Measurements from ENCODE around the gene C16orf92. TPM values are rescaled to one million over a fixed set of nuclear protein-coding genes. Genes with fewer than 3 reads are reported as not detected.
A peak's percentile ranks its signal among the peaks of the same experiment; 100 is the strongest.

Gene C16orf92
- total RNA-seq, 2 experiments from 2014 or later, result not detected

- peaks cover 44% of the 10 kb centered on the region for H3K36me3 Mint-ChIP-seq (ENCODE audit: low read depth)
- intact Hi-C loops (cut with DNase I, micrococcal nuclease), result loop anchor here (2.0 to 10.0 kb wide), 6 partner anchors 67 to 1139 kb away; partner anchors contain the start of genes ZNF771 (in 2 of the 2), FBRS (in 1 of the 2), INO80E (in 1 of the 2) and ITGAL (in 1 of the 2)
- peaks cover 22% of the 10 kb centered on the region for H3K4me1 Mint-ChIP-seq
- DNase-seq (peak; percentile 85), ATAC-seq (peak; percentile 40)
- ChIA-PET POLR2A (interaction anchor here (1.2 to 2.1 kb wide), 3 partner anchors 11 to 119 kb away, joined by 5 to 7 read pairs (median 6); partner anchors contain the start of genes CORO1A and PPP4C), CTCF (interaction anchor here (0.5 to 1.2 kb wide), 7 partner anchors 9 to 1218 kb away, joined by 3 to 8 read pairs (median 4); partner anchors contain the start of gene TUFM)
- peak overlapping the region; percentile 88 for H3K4me3 Mint-ChIP-seq
- no peaks in the 10 kb centered on the region for H3K27me3 Mint-ChIP-seq
- no peaks in the 10 kb centered on the region for H3K9me3 Mint-ChIP-seq (ENCODE audit: low read depth)
- peak overlapping the region; percentile 99 for H3K27ac Mint-ChIP-seq
Observed at GRCh38 chr16:30063893-30064728, 41.1 kb downstream of the C16orf92 start.

- ATAC-seq (no peak), DNase-seq (no peak)
- peak overlapping the region; percentile 99 for H3K27ac Mint-ChIP-seq
- ChIA-PET POLR2A (interaction anchor here (0.7 to 2.1 kb wide), 8 partner anchors 12 to 342 kb away, joined by 4 to 8 read pairs (median 6); partner anchors contain the start of genes CORO1A and PPP4C), CTCF (interaction anchor here (1.2 to 1.4 kb wide), 2 partner anchors 9 to 11 kb away, joined by 3 to 5 read pairs; no protein-coding TSS in a partner anchor)
- H3K9me3 Mint-ChIP-seq (ENCODE audit: low read depth), result no peaks in the 10 kb centered on the region
- H3K27me3 Mint-ChIP-seq, result no peaks in the 10 kb centered on the region
- intact Hi-C loops (cut with DNase I, micrococcal nuclease), result loop anchor here (1.0 to 10.0 kb wide), 24 partner anchors 11 to 1240 kb away; partner anchors contain the start of genes PPP4C (in 2 of the 2), ZNF771 (in 2 of the 2), CDIPT (in 1 of the 2) and CORO1A (in 1 of the 2)
- peaks cover 28% of the 10 kb centered on the region for H3K4me1 Mint-ChIP-seq
- H3K36me3 Mint-ChIP-seq (ENCODE audit: low read depth), result peaks cover 50% of the 10 kb centered on the region
- peak overlapping the region; percentile 88 for H3K4me3 Mint-ChIP-seq
Observed at GRCh38 chr16:30064729-30065101, 41.7 kb downstream of the C16orf92 start.

GRCh38 chr16:30065102-30065942 lies 42.3 kb downstream of the C16orf92 start, which contains the start of gene ALDOA:
Gene ALDOA (plus strand): TSS chr16:30065760. CDS start chr16:30066898, 1,138 bp downstream.
- Mint-ChIP-seq H3K4me3 (peak within 1 kb of the TSS; percentile 88), H3K36me3 (ENCODE audit: low read depth) (peaks cover 55% of the 10 kb centered on the region), H3K27me3 (no peaks in the 10 kb centered on the region), H3K4me1 (peaks cover 31% of the 10 kb centered on the region), H3K27ac (peak within 1 kb of the TSS; percentile 99), H3K9me3 (ENCODE audit: low read depth) (no peaks in the 10 kb centered on the region)
- CTCF ChIA-PET, result interaction anchor here (0.6 to 1.4 kb wide), 7 partner anchors 10 to 104 kb away, joined by 3 to 8 read pairs (median 4); partner anchors contain the start of gene TBX6
- intact Hi-C loops (cut with DNase I, micrococcal nuclease), result loop anchor here (1.0 to 10.0 kb wide), 24 partner anchors 10 to 1241 kb away; partner anchors contain the start of genes PPP4C (in 2 of the 2), ZNF771 (in 2 of the 2), CDIPT (in 1 of the 2) and CORO1A (in 1 of the 2)
- DNase-seq, result peak; percentile 99
- peak; percentile 87 for ATAC-seq
- POLR2A ChIA-PET, result interaction anchor here (0.5 to 2.1 kb wide), 17 partner anchors 10 to 594 kb away, joined by 3 to 8 read pairs (median 5); partner anchors contain the start of genes CORO1A, HIRIP3, PPP4C and YPEL3

- Mint-ChIP-seq H3K27me3 (no peaks in the 10 kb centered on the region), H3K4me3 (peak overlapping the region; percentile 88), H3K36me3 (ENCODE audit: low read depth) (peaks cover 63% of the 10 kb centered on the region), H3K4me1 (peaks cover 32% of the 10 kb centered on the region), H3K27ac (peak overlapping the region; percentile 99), H3K9me3 (ENCODE audit: low read depth) (no peaks in the 10 kb centered on the region)
- no peak for ATAC-seq
- CTCF ChIA-PET, result interaction anchor here (0.5 to 1.4 kb wide), 9 partner anchors 9 to 105 kb away, joined by 3 to 8 read pairs (median 4); partner anchors contain the start of gene TBX6
- POLR2A ChIA-PET, result interaction anchor here (0.6 to 2.1 kb wide), 12 partner anchors 10 to 593 kb away, joined by 3 to 8 read pairs (median 4); partner anchors contain the start of genes CORO1A, HIRIP3, PPP4C and YPEL3
- intact Hi-C loops (cut with DNase I, micrococcal nuclease), result loop anchor here (1.0 to 10.0 kb wide), 24 partner anchors 9 to 1242 kb away; partner anchors contain the start of genes PPP4C (in 2 of the 2), ZNF771 (in 2 of the 2), CDIPT (in 1 of the 2) and CORO1A (in 1 of the 2)
- peak; percentile 70 for DNase-seq
Observed at GRCh38 chr16:30065943-30066760, 43.2 kb downstream of the C16orf92 start.

GRCh38 chr16:30066761-30067583 lies 44.0 kb downstream of the C16orf92 start:
- DNase-seq (no peak), ATAC-seq (no peak)
- no peaks in the 10 kb centered on the region for H3K9me3 Mint-ChIP-seq (ENCODE audit: low read depth)
- POLR2A ChIA-PET, result interaction anchor here (0.6 to 2.1 kb wide), 4 partner anchors 23 to 116 kb away, joined by 3 to 8 read pairs (median 4); partner anchors contain the start of gene CORO1A
- peak overlapping the region; percentile 99 for H3K27ac Mint-ChIP-seq
- intact Hi-C loops (cut with DNase I, micrococcal nuclease), result loop anchor here (5.0 to 10.0 kb wide), 3 partner anchors 338 to 1142 kb away; partner anchors contain the start of genes RABEP2 (in 1 of the 2), ZNF689 (in 1 of the 2) and ZNF771 (in 1 of the 2)
- peak overlapping the region; percentile 88 for H3K4me3 Mint-ChIP-seq
- CTCF ChIA-PET, result interaction anchor here (0.5 to 1.2 kb wide), 5 partner anchors 10 to 45 kb away, joined by 3 to 5 read pairs (median 3); partner anchors contain the start of gene TBX6
- H3K36me3 Mint-ChIP-seq (ENCODE audit: low read depth), result peaks cover 71% of the 10 kb centered on the region
- peaks cover 32% of the 10 kb centered on the region for H3K4me1 Mint-ChIP-seq
- H3K27me3 Mint-ChIP-seq, result no peaks in the 10 kb centered on the region

GRCh38 chr16:30067584-30067916 lies 44.6 kb downstream of the C16orf92 start:
- no peak for ATAC-seq
- no peaks in the 10 kb centered on the region for H3K9me3 Mint-ChIP-seq (ENCODE audit: low read depth)
- intact Hi-C loops (cut with DNase I, micrococcal nuclease), result loop anchor here (5.0 to 10.0 kb wide), 3 partner anchors 337 to 1143 kb away; partner anchors contain the start of genes RABEP2 (in 1 of the 2), ZNF689 (in 1 of the 2) and ZNF771 (in 1 of the 2)
- H3K27ac Mint-ChIP-seq, result peak overlapping the region; percentile 99
- H3K4me3 Mint-ChIP-seq, result peak overlapping the region; percentile 88
- POLR2A ChIA-PET, result interaction anchor here (0.6 to 0.7 kb wide), 2 partner anchors 44 to 97 kb away, joined by 3 read pairs; no protein-coding TSS in a partner anchor
- no peaks in the 10 kb centered on the region for H3K27me3 Mint-ChIP-seq
- no peak for DNase-seq
- CTCF ChIA-PET, result interaction anchor here (1.1 kb wide), 1 partner anchor 10 kb away, joined by 3 read pairs; no protein-coding TSS in a partner anchor
- peaks cover 32% of the 10 kb centered on the region for H3K4me1 Mint-ChIP-seq
- peaks cover 75% of the 10 kb centered on the region for H3K36me3 Mint-ChIP-seq (ENCODE audit: low read depth)

GRCh38 chr16:30068333-30068732 lies 45.3 kb downstream of the C16orf92 start:
- ATAC-seq (no peak), DNase-seq (no peak)
- intact Hi-C loops (cut with DNase I, micrococcal nuclease), result loop anchor here (5.0 to 10.0 kb wide), 3 partner anchors 336 to 1144 kb away; partner anchors contain the start of genes RABEP2 (in 1 of the 2), ZNF689 (in 1 of the 2) and ZNF771 (in 1 of the 2)
- POLR2A ChIA-PET, result interaction anchor here (0.6 kb wide), 1 partner anchor 340 kb away, joined by 5 read pairs; no protein-coding TSS in a partner anchor
- H3K36me3 Mint-ChIP-seq (ENCODE audit: low read depth), result peaks cover 77% of the 10 kb centered on the region
- H3K9me3 Mint-ChIP-seq (ENCODE audit: low read depth), result no peaks in the 10 kb centered on the region
- peak overlapping the region; percentile 87 for H3K27ac Mint-ChIP-seq
- CTCF ChIA-PET, result interaction anchor here (0.8 to 1.3 kb wide), 3 partner anchors 9 to 314 kb away, joined by 3 to 4 read pairs (median 3); partner anchors contain the start of gene TBX6
- H3K4me3 Mint-ChIP-seq, result peak overlapping the region; percentile 59
- H3K4me1 Mint-ChIP-seq, result peaks cover 32% of the 10 kb centered on the region
- H3K27me3 Mint-ChIP-seq, result no peaks in the 10 kb centered on the region

GRCh38 chr16:30068750-30069610 lies 46.0 kb downstream of the C16orf92 start:
- Mint-ChIP-seq H3K27ac (peak overlapping the region; percentile 87), H3K36me3 (ENCODE audit: low read depth) (peaks cover 80% of the 10 kb centered on the region), H3K27me3 (no peaks in the 10 kb centered on the region), H3K4me1 (peaks cover 30% of the 10 kb centered on the region), H3K4me3 (peak overlapping the region; percentile 59), H3K9me3 (ENCODE audit: low read depth) (no peaks in the 10 kb centered on the region)
- no peak for ATAC-seq
- intact Hi-C loops (cut with DNase I, micrococcal nuclease), result loop anchor here (5.0 to 10.0 kb wide), 3 partner anchors 336 to 1144 kb away; partner anchors contain the start of genes RABEP2 (in 1 of the 2), ZNF689 (in 1 of the 2) and ZNF771 (in 1 of the 2)
- ChIA-PET CTCF (interaction anchor here (0.8 to 1.3 kb wide), 4 partner anchors 8 to 313 kb away, joined by 3 to 4 read pairs (median 4); partner anchors contain the start of gene TBX6), POLR2A (interaction anchor here (0.6 kb wide), 1 partner anchor 340 kb away, joined by 5 read pairs; no protein-coding TSS in a partner anchor)
- DNase-seq, result peak; percentile 76

Measured in activated CD4-positive, alpha-beta T cell treated with anti-CD3 and anti-CD28 coated beads for 36 hours (primary cell).